H9 (cell line): ENCODE results near the gene SEZ6. TPM values are rescaled to one million over a fixed set of nuclear protein-coding genes. Genes with fewer than 3 reads are reported as not detected.

Experiments used
- DNase-seq: peaks from one replicate; pipeline ENCODE4 v3.0.0-alpha.2; 2017
- H2AFZ ChIP-seq: one replicate; pipeline ENCODE4 v1.6.1; 2013; ENCODE audit warnings: mild to moderate bottlenecking, low read length, control low read depth, moderate library complexity
- H2AK5ac ChIP-seq: 2 replicates; pipeline ENCODE4 v1.6.1; 2013; ENCODE audit warnings: low read length, control low read depth, mixed read lengths; ENCODE audit not compliant: insufficient read length
- H2BK120ac ChIP-seq: one replicate; pipeline ENCODE4 v1.6.1; 2013; ENCODE audit warnings: low read depth, mild to moderate bottlenecking, low read length, control low read depth, inconsistent platforms; ENCODE audit not compliant: poor library complexity, severe bottlenecking
- H2BK12ac ChIP-seq: 2 replicates; pipeline ENCODE4 v1.6.1; 2013; ENCODE audit warnings: low read length, control low read depth, mixed read lengths, low read depth; ENCODE audit not compliant: insufficient read length
- H2BK15ac ChIP-seq: 2 replicates; pipeline ENCODE4 v1.6.1; 2013; ENCODE audit warnings: low read depth, low read length, control low read depth
- H2BK20ac ChIP-seq: one replicate; pipeline ENCODE4 v1.6.1; 2013; ENCODE audit warnings: low read depth, mild to moderate bottlenecking, low read length, control low read depth, inconsistent platforms; ENCODE audit not compliant: poor library complexity, severe bottlenecking
- H2BK5ac ChIP-seq: 2 replicates; pipeline ENCODE4 v1.6.1; 2013; ENCODE audit warnings: low read length, control low read depth, mixed read lengths; ENCODE audit not compliant: insufficient read length
- H3K14ac ChIP-seq: 2 replicates; pipeline ENCODE4 v1.6.1; 2013; ENCODE audit warnings: low read length, control low read depth; ENCODE audit not compliant: insufficient read depth
- H3K18ac ChIP-seq: 2 replicates; pipeline ENCODE4 v1.6.1; 2013; ENCODE audit warnings: low read depth, mild to moderate bottlenecking, mixed read lengths, low read length, control low read depth; ENCODE audit not compliant: insufficient read length
- H3K23ac ChIP-seq: 2 replicates; pipeline ENCODE4 v1.6.1; 2013; ENCODE audit warnings: low read length, control low read depth, mixed read lengths, low read depth; ENCODE audit not compliant: insufficient read length
- H3K23me2 ChIP-seq: 2 replicates; pipeline ENCODE4 v1.6.1; 2013; ENCODE audit warnings: low read depth, mild to moderate bottlenecking, mixed read lengths, low read length, control low read depth; ENCODE audit not compliant: insufficient read length, poor library complexity, severe bottlenecking
- H3K27ac ChIP-seq: 2 replicates; pipeline ENCODE4 v1.5.1; 2013; ENCODE audit warnings: low read length, control low read depth, mixed read lengths, low read depth; ENCODE audit not compliant: insufficient read length
- H3K27me3 ChIP-seq: 2 replicates; pipeline ENCODE4 v1.6.1; 2013; ENCODE audit warnings: low read length, control low read depth, inconsistent platforms; ENCODE audit not compliant: insufficient read depth
- H3K4ac ChIP-seq: 2 replicates; pipeline ENCODE4 v1.6.1; 2013; ENCODE audit warnings: low read depth, mild to moderate bottlenecking, control low read depth, inconsistent platforms, low read length, moderate library complexity
- H3K4me1 ChIP-seq: 2 replicates; pipeline ENCODE4 v1.6.1; 2013; ENCODE audit warnings: low read length, control low read depth, inconsistent platforms; ENCODE audit not compliant: insufficient read depth
- H3K4me2 ChIP-seq: 2 replicates; pipeline ENCODE4 v1.6.1; 2013; ENCODE audit warnings: low read length, control low read depth, mixed read lengths; ENCODE audit not compliant: insufficient read length, insufficient read depth
- H3K56ac ChIP-seq: 2 replicates; pipeline ENCODE4 v1.6.1; 2013; ENCODE audit warnings: low read depth, mild to moderate bottlenecking, mixed read lengths, low read length, control low read depth; ENCODE audit not compliant: insufficient read length
- H3K79me1 ChIP-seq: 2 replicates; pipeline ENCODE4 v1.6.1; 2013; ENCODE audit warnings: low read depth, mild to moderate bottlenecking, moderate library complexity, low read length, control low read depth, inconsistent platforms; ENCODE audit not compliant: insufficient read depth, poor library complexity, severe bottlenecking
- H3K79me2 ChIP-seq: 2 replicates; pipeline ENCODE4 v1.6.1; 2013; ENCODE audit warnings: low read length, control low read depth, inconsistent platforms; ENCODE audit not compliant: insufficient read depth
- H3K9ac ChIP-seq: 2 replicates; pipeline ENCODE4 v1.6.1; 2013; ENCODE audit warnings: low read length, control low read depth, mixed read lengths; ENCODE audit not compliant: insufficient read length; ENCODE audit errors: extremely low read depth
- H3K9me3 ChIP-seq: one replicate; pipeline ENCODE4 v1.6.1; 2013; ENCODE audit warnings: low read depth, low read length, inconsistent platforms; ENCODE audit not compliant: control insufficient read depth
- H3T11ph ChIP-seq: one replicate; pipeline ENCODE4 v1.6.1; 2013; ENCODE audit warnings: mild to moderate bottlenecking, low read length, control low read depth, inconsistent platforms
- H4K20me1 ChIP-seq: one replicate; pipeline ENCODE4 v1.6.1; 2013; ENCODE audit not compliant: control insufficient read depth, insufficient read length, insufficient read depth
- H4K5ac ChIP-seq: 2 replicates; pipeline ENCODE4 v1.6.1; 2013; ENCODE audit warnings: low read depth, mild to moderate bottlenecking, mixed read lengths, low read length, control low read depth; ENCODE audit not compliant: insufficient read length
- H4K8ac ChIP-seq: replicated peaks from 2 replicates; pipeline ENCODE4 v1.6.1; 2013; ENCODE audit warnings: low read length, control low read depth, mixed read lengths, low read depth; ENCODE audit not compliant: insufficient read length
- H4K91ac ChIP-seq: 2 replicates; pipeline ENCODE4 v1.6.1; 2013; ENCODE audit warnings: low read depth, mild to moderate bottlenecking, moderate library complexity, mixed read lengths, low read length, control low read depth; ENCODE audit not compliant: insufficient read length
- H3K27ac Mint-ChIP-seq, 3 experiments: 2 replicates in 2 of 3; 3 replicates in 1 of 3; pipeline ENCODE4 v1.8.0; 2020 to 2021; ENCODE audit warnings: mixed read lengths in 3 of 3, mild to moderate bottlenecking in 1 of 3, moderate library complexity in 1 of 3
- H3K27me3 Mint-ChIP-seq: 2 replicates; pipeline ENCODE4 v1.8.0; 2021; ENCODE audit warnings: low read depth, mild to moderate bottlenecking, moderate library complexity, mixed read lengths
- H3K36me3 Mint-ChIP-seq, 3 experiments: 2 replicates in 2 of 3; 3 replicates in 1 of 3; pipeline ENCODE4 v1.8.0; 2020 to 2021; ENCODE audit warnings: low read depth in 3 of 3, mixed read lengths in 3 of 3; ENCODE audit not compliant: insufficient read depth in 1 of 3
- H3K4me1 Mint-ChIP-seq, 2 experiments: 2 replicates each; pipeline ENCODE4 v1.8.0; 2020; ENCODE audit warnings: mixed read lengths in 2 of 2
- H3K4me3 Mint-ChIP-seq, 2 experiments: 2 replicates in 1 of 2; 3 replicates in 1 of 2; pipeline ENCODE4 v1.8.0; 2020 to 2021; ENCODE audit warnings: mild to moderate bottlenecking in 2 of 2, mixed read lengths in 2 of 2, moderate library complexity in 1 of 2
- H3K9me3 Mint-ChIP-seq, 2 experiments: 2 replicates in 1 of 2; 3 replicates in 1 of 2; pipeline ENCODE4 v1.8.0; 2020; ENCODE audit warnings: mild to moderate bottlenecking in 2 of 2, mixed read lengths in 2 of 2, moderate library complexity in 1 of 2
- CTCF ChIP-seq: fragments of 200-600 bp; sonication (generic); conservative IDR thresholded peaks from 3 replicates; pipeline ENCODE4 v1.8.0; 2021; ENCODE audit warnings: antibody characterized with exemption, mild to moderate bottlenecking
- total RNA-seq: library from RNA; stranded (reverse); gene quantifications from 2 replicates; pipeline ENCODE4 v1.2.1, GENCODE V29; 2021

The SEZ6 gene
- total RNA-seq, 1 experiment from 2014 or later, result 1.8 TPM

GRCh38 chr17:28920201-28920600, 85.6 kb downstream of the SEZ6 start:
- Histone ChIP-seq H4K20me1 (no peaks in the 10 kb centered on the region), H3K14ac (no peak overlapping the region), H2BK20ac (no peak overlapping the region), H3K9me3 (no peaks in the 10 kb centered on the region), H3K4me1 (no peaks in the 10 kb centered on the region), H3K23me2 (no peaks in the 10 kb centered on the region), H3K56ac (no peak overlapping the region), H3K27me3 (no peaks in the 10 kb centered on the region), H3K9ac (no peak overlapping the region), H4K91ac (no peak overlapping the region), H4K8ac (no peak overlapping the region), H3K79me1 (peaks cover 4% of the 10 kb centered on the region), H3K23ac (no peak overlapping the region), H2AK5ac (no peak overlapping the region), H2BK12ac (no peak overlapping the region), H2BK15ac (no peak overlapping the region), H3K79me2 (no peaks in the 10 kb centered on the region), H3K4ac (no peak overlapping the region), H2BK120ac (no peak overlapping the region), H3K4me2 (no peak overlapping the region), H3K18ac (no peak overlapping the region), H3K27ac (no peak overlapping the region), H2BK5ac (no peak overlapping the region), H3T11ph (no peak overlapping the region), H4K5ac (no peak overlapping the region), H2AFZ (no peak overlapping the region)
- Mint-ChIP-seq H3K36me3 (peaks cover 72 to 92% (median 91%) of the 10 kb centered on the region in 3 experiments; a peak in 6 of 7 replicates), H3K4me3 (no peak overlapping the region), H3K27me3 (no peaks in the 10 kb centered on the region), H3K27ac (no peak overlapping the region), H3K9me3 (no peaks in the 10 kb centered on the region), H3K4me1 (no peaks in the 10 kb centered on the region)
- no peak for DNase-seq
- no peak for TF ChIP-seq CTCF
